Keratinocyte (primary cell): ENCODE results near the gene OR6P1. TPM values are rescaled to one million over a fixed set of nuclear protein-coding genes. Genes with fewer than 3 reads are reported as not detected.

Experiments used
- DNase-seq: peaks from one replicate; pipeline ENCODE4 v3.0.0-alpha.2; 2011; ENCODE audit warnings: low read depth, missing footprints, low spot score
- FAIRE-seq: peaks from 2 replicates; lab custom pipeline; 2011; peaks lifted over from hg19 to GRCh38; lab: Jason Lieb, UNC
- H2AFZ ChIP-seq: 2 replicates; pipeline ENCODE4 v1.6.0; 2012; ENCODE audit warnings: low read length, control low read depth, inconsistent platforms; ENCODE audit not compliant: control insufficient read depth
- H3K27ac ChIP-seq: 2 replicates; pipeline ENCODE4 v1.5.1; 2011; ENCODE audit warnings: low read length; ENCODE audit not compliant: control insufficient read depth, insufficient read depth
- H3K27me3 ChIP-seq: 3 replicates; pipeline ENCODE4 v1.6.0; 2011; ENCODE audit warnings: low read length; ENCODE audit not compliant: control insufficient read depth, insufficient read depth; ENCODE audit errors: extremely low read depth
- H3K36me3 ChIP-seq, 2 experiments: 2 replicates in 1 of 2; 3 replicates in 1 of 2; pipeline ENCODE4 v1.5.1; 2011; ENCODE audit warnings: low read length in 2 of 2, mild to moderate bottlenecking in 1 of 2; ENCODE audit not compliant: control insufficient read depth in 2 of 2, insufficient read depth in 2 of 2; ENCODE audit errors: extremely low read depth in 1 of 2
- H3K4me1 ChIP-seq: 3 replicates; pipeline ENCODE4 v1.5.1; 2011; ENCODE audit warnings: low read length; ENCODE audit not compliant: control insufficient read depth, insufficient read depth; ENCODE audit errors: extremely low read depth
- H3K4me2 ChIP-seq: 3 replicates; pipeline ENCODE4 v1.6.0; 2011; ENCODE audit warnings: low read depth, low read length; ENCODE audit not compliant: control insufficient read depth, insufficient read depth; ENCODE audit errors: extremely low read depth
- H3K4me3 ChIP-seq, 3 experiments: fragments of 200-600 bp in 1 of 3; sonication (generic) in 1 of 3; 2 replicates in 2 of 3; 3 replicates in 1 of 3; pipeline ENCODE4 v1.5.1; 2011 to 2016; ENCODE audit warnings: low read length in 3 of 3, mild to moderate bottlenecking in 3 of 3, control low read depth in 2 of 3, inconsistent platforms in 1 of 3, low read depth in 1 of 3, mixed read lengths in 1 of 3, mixed run types in 1 of 3, moderate library complexity in 1 of 3; ENCODE audit not compliant: control insufficient read depth in 2 of 3, insufficient read depth in 2 of 3; ENCODE audit errors: extremely low read depth in 1 of 3
- H3K79me2 ChIP-seq: 2 replicates; pipeline ENCODE4 v1.6.0; 2012; ENCODE audit warnings: low read length; ENCODE audit not compliant: control insufficient read depth, insufficient read depth
- H3K9ac ChIP-seq: 3 replicates; pipeline ENCODE4 v1.6.0; 2011; ENCODE audit warnings: low read length; ENCODE audit not compliant: control insufficient read depth, insufficient read depth; ENCODE audit errors: extremely low read depth
- H3K9me1 ChIP-seq: 3 replicates; pipeline ENCODE4 v1.6.0; 2011; ENCODE audit warnings: low read length; ENCODE audit not compliant: control insufficient read depth, insufficient read depth; ENCODE audit errors: extremely low read depth
- H3K9me3 ChIP-seq: 2 replicates; pipeline ENCODE4 v1.5.1; 2012; ENCODE audit warnings: low read depth, low read length; ENCODE audit not compliant: control insufficient read depth
- H4K20me1 ChIP-seq: 3 replicates; pipeline ENCODE4 v1.6.0; 2011; ENCODE audit warnings: low read length; ENCODE audit not compliant: control insufficient read depth, insufficient read depth; ENCODE audit errors: extremely low read depth
- EZH2 ChIP-seq: IDR thresholded peaks from one replicate; pipeline ENCODE4 v1.6.1; 2012; ENCODE audit warnings: inconsistent platforms, mild to moderate bottlenecking, low read length, moderate library complexity
- dilution Hi-C: fragments of 300-500 bp; cut with MboI; formaldehyde crosslinking; loops from one replicate; pipeline ENCODE4 v1.7.0; 2020; ENCODE audit warnings: low sequenced_read_pairs; ENCODE audit not compliant: extremely low pct_ligation_motif_present
- polyA plus RNA-seq, 5 experiments: library from polyadenylated mRNA; depleted of rRNA in 3 of 5; stranded (reverse) in 3 of 5; stranded (forward) in 1 of 5; unstranded in 1 of 5; fragments of >200 nt; gene quantifications; 1 replicate in 1 of 5; 2 replicates in 3 of 5; 3 replicates in 1 of 5; pipeline versions ENCODE4 v1.2.1 to v1.2.3, GENCODE V29; 2011 to 2012; ENCODE audit warnings: missing spikeins in 2 of 5, low read depth in 1 of 5, low replicate concordance in 1 of 5
- TF ChIP-seq, protein P1 (sequence below), 3 experiments: IDR thresholded peaks in 1 of 3; conservative IDR thresholded peaks in 1 of 3; optimal IDR thresholded peaks in 1 of 3; 2 replicates in 2 of 3; 3 replicates in 1 of 3; pipeline versions ENCODE3 to v1.5.1; 2011; ENCODE audit warnings: low read length in 3 of 3, mild to moderate bottlenecking in 3 of 3, moderate library complexity in 2 of 3, control low read depth in 1 of 3, inconsistent platforms in 1 of 3; ENCODE audit not compliant: insufficient read depth in 2 of 3; ENCODE audit errors: extremely low read depth in 1 of 3

The OR6P1 gene
- polyA plus RNA-seq, 1 donor (not counting 4 experiments of a cell fraction or from before 2014, with no cell fraction given): not detected

DNA sequence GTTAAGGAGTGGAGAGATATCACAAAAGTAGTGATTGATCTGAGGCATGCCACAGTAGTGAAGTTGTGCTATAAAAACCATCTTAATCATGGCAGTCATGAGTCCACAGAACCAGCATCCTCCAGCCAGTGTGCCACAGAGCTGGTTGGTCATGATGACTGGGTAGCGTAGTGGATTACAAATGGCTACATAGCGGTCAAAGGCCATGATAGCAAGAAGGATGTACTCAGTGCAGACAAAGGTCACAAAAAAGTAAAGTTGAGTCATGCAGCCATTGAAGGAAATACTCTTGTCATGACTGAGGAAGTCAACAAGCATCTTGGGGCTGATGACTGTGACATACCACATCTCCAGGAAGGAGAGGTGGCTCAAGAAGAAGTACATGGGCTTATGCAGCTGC is 22.8 kb downstream of the OR6P1 start:
- H3K9me3 ChIP-seq: no peaks in the 10 kb centered on the region
- H2AFZ ChIP-seq: no peak overlapping the region
- H3K4me1 ChIP-seq: no peaks in the 10 kb centered on the region
- H3K4me3 ChIP-seq: no peak overlapping the region
- no peaks in the 10 kb centered on the region for H3K36me3 ChIP-seq
- H3K79me2 ChIP-seq: no peaks in the 10 kb centered on the region
- no peaks in the 10 kb centered on the region for H3K9me1 ChIP-seq
- no peaks in the 10 kb centered on the region for H3K27me3 ChIP-seq
- FAIRE-seq (no peak), DNase-seq (no peak)
- no peak for TF ChIP-seq EZH2
- TF ChIP-seq, protein P1, sequence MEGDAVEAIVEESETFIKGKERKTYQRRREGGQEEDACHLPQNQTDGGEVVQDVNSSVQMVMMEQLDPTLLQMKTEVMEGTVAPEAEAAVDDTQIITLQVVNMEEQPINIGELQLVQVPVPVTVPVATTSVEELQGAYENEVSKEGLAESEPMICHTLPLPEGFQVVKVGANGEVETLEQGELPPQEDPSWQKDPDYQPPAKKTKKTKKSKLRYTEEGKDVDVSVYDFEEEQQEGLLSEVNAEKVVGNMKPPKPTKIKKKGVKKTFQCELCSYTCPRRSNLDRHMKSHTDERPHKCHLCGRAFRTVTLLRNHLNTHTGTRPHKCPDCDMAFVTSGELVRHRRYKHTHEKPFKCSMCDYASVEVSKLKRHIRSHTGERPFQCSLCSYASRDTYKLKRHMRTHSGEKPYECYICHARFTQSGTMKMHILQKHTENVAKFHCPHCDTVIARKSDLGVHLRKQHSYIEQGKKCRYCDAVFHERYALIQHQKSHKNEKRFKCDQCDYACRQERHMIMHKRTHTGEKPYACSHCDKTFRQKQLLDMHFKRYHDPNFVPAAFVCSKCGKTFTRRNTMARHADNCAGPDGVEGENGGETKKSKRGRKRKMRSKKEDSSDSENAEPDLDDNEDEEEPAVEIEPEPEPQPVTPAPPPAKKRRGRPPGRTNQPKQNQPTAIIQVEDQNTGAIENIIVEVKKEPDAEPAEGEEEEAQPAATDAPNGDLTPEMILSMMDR (optimal IDR thresholded peaks at IDR 0.05 in 1 of 3, IDR thresholded peaks at IDR 0.05 in 1 of 3, conservative IDR thresholded peaks at IDR 0.05 in 1 of 3; ENCODE audit: extremely low read depth in 1 of 3, insufficient read depth in 2 of 3, low read length in 3 of 3): no peak
- no peak overlapping the region for H3K4me2 ChIP-seq
- H4K20me1 ChIP-seq: no peaks in the 10 kb centered on the region
- H3K27ac ChIP-seq: no peak overlapping the region
- H3K9ac ChIP-seq: no peak overlapping the region
- dilution Hi-C loops: no loop called here

DNA sequence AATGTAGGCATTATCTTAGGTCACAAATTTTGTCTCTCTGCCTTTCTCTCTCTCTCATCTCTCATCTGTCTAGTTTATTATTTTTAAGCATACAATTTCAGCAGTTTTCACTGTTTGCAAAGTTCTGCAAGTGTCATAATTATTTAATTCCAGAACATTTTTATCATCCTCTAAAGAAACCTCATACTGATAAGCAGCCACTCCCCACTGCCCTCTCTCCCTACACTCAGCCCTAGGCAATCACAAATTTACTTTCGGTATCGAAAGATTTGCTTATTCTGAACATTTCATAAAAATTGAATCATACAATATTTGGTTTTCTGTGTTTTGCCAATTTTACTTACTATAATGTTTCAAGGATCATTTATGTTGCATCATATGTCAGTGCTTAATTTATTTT is 32.8 kb downstream of the OR6P1 start:
- Histone ChIP-seq H3K9me1 (no peaks in the 10 kb centered on the region), H3K9me3 (no peaks in the 10 kb centered on the region), H3K4me3 (no peak overlapping the region), H3K79me2 (no peaks in the 10 kb centered on the region), H3K9ac (no peak overlapping the region), H4K20me1 (no peaks in the 10 kb centered on the region), H3K4me1 (no peaks in the 10 kb centered on the region), H3K27me3 (no peaks in the 10 kb centered on the region), H3K4me2 (no peak overlapping the region), H3K27ac (no peak overlapping the region), H3K36me3 (no peaks in the 10 kb centered on the region), H2AFZ (no peak overlapping the region)
- dilution Hi-C loops: no loop called here
- TF ChIP-seq, protein P1 (optimal IDR thresholded peaks at IDR 0.05 in 1 of 3, IDR thresholded peaks at IDR 0.05 in 1 of 3, conservative IDR thresholded peaks at IDR 0.05 in 1 of 3; ENCODE audit: extremely low read depth in 1 of 3, insufficient read depth in 2 of 3, low read length in 3 of 3): no peak
- no peak for TF ChIP-seq EZH2
- no peak for FAIRE-seq
- DNase-seq: no peak
